MM.1S (cell line): ENCODE results near the gene NELFA.

Source experiments
- EZH2 ChIP-seq: fragments of 300-600 bp; sonication (generic); optimal IDR thresholded peaks from 2 replicates; pipeline ENCODE3; 2017; ENCODE audit warnings: low read depth, mild to moderate bottlenecking, antibody characterized with exemption, low read length, mixed read lengths
- EZH2phosphoT487 ChIP-seq: fragments of 300-600 bp; sonication (generic); IDR thresholded peaks from 2 replicates; pipeline ENCODE4 v1.6.1; 2018; ENCODE audit warnings: antibody characterized with exemption, low read length
- TF ChIP-seq, protein P1 (sequence below): fragments of 300-600 bp; sonication (generic); IDR thresholded peaks from 2 replicates; pipeline ENCODE4 v1.5.1; 2016; ENCODE audit warnings: antibody characterized with exemption, low read length, mixed read lengths

DNA sequence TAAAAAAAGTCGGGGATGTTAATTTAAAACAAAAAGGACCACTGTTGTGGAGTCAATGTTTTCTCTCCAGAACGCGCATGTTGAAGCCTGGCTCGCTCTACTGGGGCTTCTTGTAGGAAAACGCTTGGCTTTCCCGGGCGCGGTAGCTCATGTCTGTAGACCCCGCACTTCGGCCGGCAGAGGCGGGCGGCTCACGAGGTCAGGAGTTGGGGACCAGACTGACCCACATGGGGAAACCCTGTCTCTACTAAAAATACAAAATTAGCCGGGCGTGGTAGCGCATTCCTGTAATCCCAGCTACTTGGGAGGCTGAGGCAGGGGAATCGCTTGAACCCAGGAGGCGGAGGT, 15.6 kb downstream of the NELFA start:
- TF ChIP-seq, protein P1, sequence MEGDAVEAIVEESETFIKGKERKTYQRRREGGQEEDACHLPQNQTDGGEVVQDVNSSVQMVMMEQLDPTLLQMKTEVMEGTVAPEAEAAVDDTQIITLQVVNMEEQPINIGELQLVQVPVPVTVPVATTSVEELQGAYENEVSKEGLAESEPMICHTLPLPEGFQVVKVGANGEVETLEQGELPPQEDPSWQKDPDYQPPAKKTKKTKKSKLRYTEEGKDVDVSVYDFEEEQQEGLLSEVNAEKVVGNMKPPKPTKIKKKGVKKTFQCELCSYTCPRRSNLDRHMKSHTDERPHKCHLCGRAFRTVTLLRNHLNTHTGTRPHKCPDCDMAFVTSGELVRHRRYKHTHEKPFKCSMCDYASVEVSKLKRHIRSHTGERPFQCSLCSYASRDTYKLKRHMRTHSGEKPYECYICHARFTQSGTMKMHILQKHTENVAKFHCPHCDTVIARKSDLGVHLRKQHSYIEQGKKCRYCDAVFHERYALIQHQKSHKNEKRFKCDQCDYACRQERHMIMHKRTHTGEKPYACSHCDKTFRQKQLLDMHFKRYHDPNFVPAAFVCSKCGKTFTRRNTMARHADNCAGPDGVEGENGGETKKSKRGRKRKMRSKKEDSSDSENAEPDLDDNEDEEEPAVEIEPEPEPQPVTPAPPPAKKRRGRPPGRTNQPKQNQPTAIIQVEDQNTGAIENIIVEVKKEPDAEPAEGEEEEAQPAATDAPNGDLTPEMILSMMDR, result no peak
- TF ChIP-seq EZH2phosphoT487, result no peak
- TF ChIP-seq EZH2, result no peak
